ENCODE data around the gene NGF. TPM values are rescaled to one million over a fixed set of nuclear protein-coding genes. Genes with fewer than 3 reads are reported as not detected.

Gene NGF
- total and polyA plus RNA-seq, 12 donors = 0.55 to 6.9 (median 1.5) TPM

DNA sequence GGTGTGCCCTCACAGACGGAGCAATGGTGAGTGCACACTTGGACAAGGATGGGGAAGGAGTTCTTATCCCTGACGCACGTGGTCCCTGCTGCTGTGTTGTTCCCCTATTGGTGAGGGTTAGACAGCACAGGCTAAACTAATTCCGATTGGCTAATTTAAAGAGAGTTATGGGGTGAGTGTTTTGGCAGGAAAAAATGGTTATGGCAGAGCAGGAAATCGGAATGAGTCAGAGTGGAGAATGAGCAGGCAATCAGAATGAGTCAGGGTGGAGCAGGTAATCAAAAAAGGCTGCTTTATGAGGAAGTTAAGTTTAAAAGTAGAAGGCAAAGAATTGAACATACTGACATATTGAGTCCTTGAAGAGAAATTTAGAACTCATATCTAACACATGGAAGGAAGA is 100.5 kb downstream of the NGF start:
- Histone ChIP-seq H3K4me3 (no peak overlapping the region), H3K27ac (no peak overlapping the region), H3K4me1 (replicated peaks in 1 of 2) (no peaks in the 10 kb centered on the region), H3K36me3 (replicated peaks in 1 of 2) (no peaks in the 10 kb centered on the region), H3K9me3 (replicated peaks in 1 of 3) (no peaks in the 10 kb centered on the region), H3K27me3 (no peaks in the 10 kb centered on the region)
- DNase-seq = no peak
- intact Hi-C loops (cut with DNase I) = no loop called here
- TF ChIP-seq, protein P1, sequence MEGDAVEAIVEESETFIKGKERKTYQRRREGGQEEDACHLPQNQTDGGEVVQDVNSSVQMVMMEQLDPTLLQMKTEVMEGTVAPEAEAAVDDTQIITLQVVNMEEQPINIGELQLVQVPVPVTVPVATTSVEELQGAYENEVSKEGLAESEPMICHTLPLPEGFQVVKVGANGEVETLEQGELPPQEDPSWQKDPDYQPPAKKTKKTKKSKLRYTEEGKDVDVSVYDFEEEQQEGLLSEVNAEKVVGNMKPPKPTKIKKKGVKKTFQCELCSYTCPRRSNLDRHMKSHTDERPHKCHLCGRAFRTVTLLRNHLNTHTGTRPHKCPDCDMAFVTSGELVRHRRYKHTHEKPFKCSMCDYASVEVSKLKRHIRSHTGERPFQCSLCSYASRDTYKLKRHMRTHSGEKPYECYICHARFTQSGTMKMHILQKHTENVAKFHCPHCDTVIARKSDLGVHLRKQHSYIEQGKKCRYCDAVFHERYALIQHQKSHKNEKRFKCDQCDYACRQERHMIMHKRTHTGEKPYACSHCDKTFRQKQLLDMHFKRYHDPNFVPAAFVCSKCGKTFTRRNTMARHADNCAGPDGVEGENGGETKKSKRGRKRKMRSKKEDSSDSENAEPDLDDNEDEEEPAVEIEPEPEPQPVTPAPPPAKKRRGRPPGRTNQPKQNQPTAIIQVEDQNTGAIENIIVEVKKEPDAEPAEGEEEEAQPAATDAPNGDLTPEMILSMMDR (IDR thresholded peaks at IDR 0.05) = no peak
- TF ChIP-seq POLR2A (IDR thresholded peaks at IDR 0.05) = no peak
- WGBS, 4 donors = 74 to 84% (median 81%) methylated on average over 5 of the region's 5 CpGs

DNA sequence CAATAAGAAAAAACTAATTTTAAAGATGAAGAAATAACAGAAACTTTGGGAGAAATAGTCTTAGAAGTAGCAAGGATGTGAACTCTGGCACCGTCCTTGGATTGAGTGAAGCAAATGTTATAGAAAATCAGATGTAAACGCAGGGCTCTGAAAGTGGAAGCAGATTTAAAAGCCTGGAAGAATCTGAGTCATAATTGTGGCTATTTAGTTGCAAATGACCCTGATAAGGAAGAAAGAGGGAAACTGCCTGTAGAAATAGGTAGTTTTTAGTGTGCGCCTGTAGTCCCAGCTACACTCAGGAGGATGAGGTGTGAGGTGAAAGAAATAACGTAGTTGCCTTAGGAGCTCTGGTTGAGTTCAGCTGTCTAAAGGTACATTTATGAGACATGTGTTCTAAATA is 101.0 kb downstream of the NGF start:
- H3K4me1 ChIP-seq (replicated peaks in 1 of 2) = no peaks in the 10 kb centered on the region
- H3K27me3 ChIP-seq = no peaks in the 10 kb centered on the region
- TF ChIP-seq POLR2A (IDR thresholded peaks at IDR 0.05) = no peak
- TF ChIP-seq, protein P1 (IDR thresholded peaks at IDR 0.05) = no peak
- WGBS, 4 donors = 80 to 89% (median 81%) methylated on average over 4 of the region's 4 CpGs
- intact Hi-C loops (cut with DNase I) = no loop called here
- H3K36me3 ChIP-seq (replicated peaks in 1 of 2) = no peaks in the 10 kb centered on the region
- no peak overlapping the region for H3K27ac ChIP-seq
- H3K9me3 ChIP-seq (replicated peaks in 1 of 3) = no peaks in the 10 kb centered on the region
- H3K4me3 ChIP-seq = no peak overlapping the region
- no peak for DNase-seq

Other genes starting within 250 kb of the NGF start
- gene TSPAN2, start 248.7 kb downstream of the NGF start, total RNA-seq = 1 to 10 TPM in 2 of 9 donors, under 1 TPM in 7; 0.28 to 1.4 (median 0.74) TPM
- gene TSPAN2, start 248.7 kb downstream of the NGF start, polyA plus RNA-seq = 1 to 10 TPM in 1 of 3 donors, under 1 TPM in 2; 0.38 to 1.5 (median 0.56) TPM

Data from adrenal gland (tissue), 12 donors.